Thyroid gland (tissue), 4 donors: ENCODE results near the gene KRT79. TPM values are rescaled to one million over a fixed set of nuclear protein-coding genes. Genes with fewer than 3 reads are reported as not detected.

Source experiments
- DNase-seq, 2 donors: peaks; one replicate each; pipeline ENCODE4 v3.0.0-alpha.2; 2019
- H3K27ac ChIP-seq, 3 donors: fragments of 200-600 bp; sonication (generic); 1 replicate in 2 of 3; 2 replicates in 1 of 3; pipeline ENCODE4 v1.5.1; 2016 to 2019; ENCODE audit warnings: mild to moderate bottlenecking in 1 of 3, moderate library complexity in 1 of 3
- H3K27me3 ChIP-seq: fragments of 200-600 bp; sonication (generic); one replicate; pipeline ENCODE4 v1.5.1; 2019
- H3K36me3 ChIP-seq, 2 donors: fragments of 200-600 bp; sonication (generic); one replicate each; pipeline ENCODE4 v1.5.1; 2016 to 2019
- H3K4me1 ChIP-seq, 2 donors: fragments of 200-600 bp; sonication (generic); one replicate each; pipeline ENCODE4 v1.5.1; 2017 to 2019
- H3K4me3 ChIP-seq, 3 donors: fragments of 200-600 bp; sonication (generic); replicated peaks in 1 of 3; 1 replicate in 2 of 3; 2 replicates in 1 of 3; pipeline ENCODE4 v1.5.1; 2016; ENCODE audit warnings: mild to moderate bottlenecking in 1 of 3
- H3K9me3 ChIP-seq: fragments of 200-600 bp; sonication (generic); one replicate; pipeline ENCODE4 v1.5.1; 2017
- POLR2A ChIP-seq, 2 donors: fragments of 450-650 bp; IDR thresholded peaks; one replicate each; pipeline ENCODE4 v1.6.1; 2017; ENCODE audit warnings: antibody characterized with exemption in 2 of 2, mild to moderate bottlenecking in 2 of 2, moderate library complexity in 1 of 2
- WGBS, 2 donors: methylation state at CpG; one replicate each; pipeline ENCODE4 v1.1.5; 2017; 5-methylcytosine and 5-hydroxymethylcytosine counted together
- intact Hi-C: fragments of 100-400 bp; cut with DNase I; formaldehyde crosslinking; loops from one replicate; pipeline ENCODE4 v1.15.1; 2023
- total RNA-seq, 4 donors: library from RNA; depleted of rRNA; stranded (reverse); fragments of >200 nt; gene quantifications; one replicate each; pipeline ENCODE4 v1.2.3, GENCODE V29; 2016
- TF ChIP-seq, protein P1 (sequence below), 6 experiments: fragments of 200-600 bp in 3 of 6; fragments of 450-650 bp in 3 of 6; sonication (generic) in 3 of 6; IDR thresholded peaks; one replicate each; pipeline ENCODE4 v1.5.1; 2016 to 2019; ENCODE audit warnings: antibody characterized with exemption in 6 of 6, mild to moderate bottlenecking in 2 of 6, inconsistent platforms in 1 of 6, moderate library complexity in 1 of 6

The KRT79 gene
- total RNA-seq, 4 donors from 2014 or later, result not detected

DNA sequence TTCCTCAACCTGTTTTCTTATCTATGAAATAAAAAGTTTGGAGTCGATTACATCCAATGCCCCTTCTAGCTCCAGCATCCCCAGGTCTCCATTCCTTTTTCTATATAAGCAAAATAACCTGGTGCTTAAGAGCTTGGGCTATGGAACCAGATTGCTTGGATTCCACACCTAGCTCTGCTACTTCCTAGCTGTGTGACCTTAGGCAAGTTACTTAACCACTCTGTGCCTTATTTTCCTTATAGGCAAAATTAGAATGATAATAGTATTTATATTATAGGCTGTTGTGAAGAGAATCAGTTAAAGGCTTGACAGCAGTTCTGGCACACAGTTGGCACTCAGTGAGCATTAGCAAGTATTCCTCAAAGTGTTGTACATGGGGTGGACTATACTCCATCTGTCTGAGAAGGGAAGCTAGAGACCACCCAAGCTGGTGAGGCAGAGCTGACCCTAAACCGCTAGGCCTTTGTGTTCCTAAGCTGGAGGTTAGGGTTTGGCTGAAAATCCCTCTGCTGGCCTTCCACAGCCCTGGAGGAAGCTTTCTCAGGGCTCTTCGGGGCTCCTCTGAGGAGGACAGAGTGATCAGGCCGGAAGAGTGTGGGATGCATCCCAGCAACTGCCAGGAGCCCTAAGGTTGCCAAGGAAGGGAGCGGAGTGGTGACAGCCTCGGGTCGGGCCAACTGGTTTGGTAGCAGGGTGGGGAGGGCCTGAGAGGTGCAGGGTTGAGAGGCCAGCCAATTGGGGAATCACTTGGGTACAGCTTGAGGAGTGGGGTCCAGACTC is 14.2 kb downstream of the KRT79 start:
- DNase-seq, result no peak
- Histone ChIP-seq H3K9me3 (no peaks in the 10 kb centered on the region), H3K4me3 (no peak overlapping the region), H3K36me3 (no peaks in the 10 kb centered on the region), H3K27me3 (no peaks in the 10 kb centered on the region), H3K4me1 (peaks cover 0 to 4% of the 10 kb centered on the region in 2 donors), H3K27ac (no peak overlapping the region)
- no peak for TF ChIP-seq POLR2A (IDR thresholded peaks at IDR 0.05)
- TF ChIP-seq, protein P1, sequence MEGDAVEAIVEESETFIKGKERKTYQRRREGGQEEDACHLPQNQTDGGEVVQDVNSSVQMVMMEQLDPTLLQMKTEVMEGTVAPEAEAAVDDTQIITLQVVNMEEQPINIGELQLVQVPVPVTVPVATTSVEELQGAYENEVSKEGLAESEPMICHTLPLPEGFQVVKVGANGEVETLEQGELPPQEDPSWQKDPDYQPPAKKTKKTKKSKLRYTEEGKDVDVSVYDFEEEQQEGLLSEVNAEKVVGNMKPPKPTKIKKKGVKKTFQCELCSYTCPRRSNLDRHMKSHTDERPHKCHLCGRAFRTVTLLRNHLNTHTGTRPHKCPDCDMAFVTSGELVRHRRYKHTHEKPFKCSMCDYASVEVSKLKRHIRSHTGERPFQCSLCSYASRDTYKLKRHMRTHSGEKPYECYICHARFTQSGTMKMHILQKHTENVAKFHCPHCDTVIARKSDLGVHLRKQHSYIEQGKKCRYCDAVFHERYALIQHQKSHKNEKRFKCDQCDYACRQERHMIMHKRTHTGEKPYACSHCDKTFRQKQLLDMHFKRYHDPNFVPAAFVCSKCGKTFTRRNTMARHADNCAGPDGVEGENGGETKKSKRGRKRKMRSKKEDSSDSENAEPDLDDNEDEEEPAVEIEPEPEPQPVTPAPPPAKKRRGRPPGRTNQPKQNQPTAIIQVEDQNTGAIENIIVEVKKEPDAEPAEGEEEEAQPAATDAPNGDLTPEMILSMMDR (IDR thresholded peaks at IDR 0.05), result no peak
- WGBS, 2 donors, result 78 to 80% methylated on average over 7 of the region's 7 CpGs
- intact Hi-C loops, result no loop called here

DNA sequence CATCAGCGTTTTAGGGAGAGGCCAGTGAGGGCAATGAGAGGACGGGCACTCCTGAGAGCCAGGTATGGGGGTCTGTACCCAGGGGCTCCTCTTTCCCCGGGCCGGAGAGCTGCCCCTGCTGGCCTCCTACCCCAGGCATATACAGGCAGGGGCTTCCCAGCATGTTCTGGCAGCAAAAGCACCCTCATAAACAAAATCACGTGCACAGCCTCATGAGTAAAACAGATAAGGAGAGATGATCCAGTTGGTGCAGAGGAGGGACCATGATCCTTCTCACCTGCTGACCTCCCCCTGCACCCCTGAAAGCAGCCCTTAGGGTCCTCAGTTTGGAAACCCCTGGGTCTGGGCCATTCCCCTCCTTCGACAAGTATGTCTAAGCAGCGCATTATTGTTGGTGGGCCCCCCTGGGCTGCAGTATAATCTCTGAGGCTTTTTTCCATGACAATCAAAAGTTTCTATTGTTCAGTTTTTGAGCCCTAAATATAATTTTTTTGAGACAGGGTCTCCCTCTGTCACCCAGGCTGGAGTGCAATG is 15.2 kb downstream of the KRT79 start:
- DNase-seq, result no peak
- TF ChIP-seq, protein P1 (IDR thresholded peaks at IDR 0.05), result no peak
- TF ChIP-seq POLR2A (IDR thresholded peaks at IDR 0.05), result no peak
- intact Hi-C loops, result no loop called here
- 67 to 73% methylated on average over 6 to 7 of the region's 7 CpGs for WGBS, 2 donors
- Histone ChIP-seq H3K27ac (no peak overlapping the region), H3K36me3 (no peaks in the 10 kb centered on the region), H3K27me3 (no peaks in the 10 kb centered on the region), H3K9me3 (no peaks in the 10 kb centered on the region), H3K4me1 (peaks cover 3 to 8% of the 10 kb centered on the region in 2 donors), H3K4me3 (no peak overlapping the region)

DNA sequence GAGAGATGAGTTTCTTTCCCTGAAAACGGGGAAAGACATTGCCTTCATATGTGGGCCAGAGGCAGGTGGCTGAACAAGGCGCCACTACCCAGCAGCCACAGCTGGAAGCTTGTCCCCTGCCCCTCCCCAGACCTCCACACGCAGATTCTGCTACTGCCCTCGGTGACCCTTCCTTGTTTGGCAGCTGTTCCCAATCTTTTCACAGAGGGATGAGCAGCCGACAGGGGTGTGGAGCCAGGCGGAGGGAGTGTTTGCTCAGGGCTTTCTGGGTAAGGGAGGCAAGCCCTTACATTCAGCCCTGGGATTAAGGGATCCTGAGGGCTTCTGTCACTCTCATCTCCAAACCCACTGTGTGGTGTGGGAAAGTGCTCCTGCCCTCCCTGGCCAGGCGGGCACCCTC is 15.7 kb downstream of the KRT79 start:
- 38 to 50% methylated on average over 6 to 7 of the region's 7 CpGs for WGBS, 2 donors
- no peaks in the 10 kb centered on the region for H3K9me3 ChIP-seq
- H3K27me3 ChIP-seq, result no peaks in the 10 kb centered on the region
- no peak overlapping the region for H3K4me3 ChIP-seq
- H3K4me1 ChIP-seq, result peaks cover 3 to 8% of the 10 kb centered on the region in 2 donors
- TF ChIP-seq, protein P1 (IDR thresholded peaks at IDR 0.05), result no peak
- TF ChIP-seq POLR2A (IDR thresholded peaks at IDR 0.05), result no peak
- intact Hi-C loops, result no loop called here
- no peaks in the 10 kb centered on the region for H3K36me3 ChIP-seq
- no peak overlapping the region for H3K27ac ChIP-seq
- DNase-seq, result no peak

DNA sequence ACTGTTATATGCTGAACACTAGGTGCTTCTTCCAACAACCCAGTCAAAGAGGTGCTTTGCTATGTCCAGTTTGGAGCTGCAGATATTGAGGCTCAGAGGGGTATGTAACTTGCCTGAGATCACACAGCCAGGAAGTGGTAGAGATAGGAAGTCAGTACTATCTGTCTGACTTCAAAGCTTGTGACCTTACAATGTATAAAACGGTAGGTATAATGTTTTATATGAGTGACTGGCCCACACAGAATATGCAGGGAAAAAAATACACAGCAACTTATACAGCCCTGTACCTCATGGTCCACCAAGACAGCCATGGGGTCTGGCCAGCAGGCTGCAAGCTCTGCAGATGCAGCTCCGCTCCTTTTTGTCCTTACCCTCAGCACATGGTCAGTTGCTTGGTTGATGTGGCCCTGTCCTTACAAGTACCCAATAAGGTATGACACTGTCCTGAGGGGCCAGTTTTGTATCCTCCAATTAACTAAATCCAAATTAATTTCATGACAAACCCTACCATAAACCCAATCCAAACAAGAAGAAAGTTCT is 16.3 kb downstream of the KRT79 start:
- no peak for DNase-seq
- no peaks in the 10 kb centered on the region for H3K9me3 ChIP-seq
- intact Hi-C loops, result no loop called here
- 88 to 90% methylated on average over 2 of the region's 2 CpGs for WGBS, 2 donors
- H3K27ac ChIP-seq, result no peak overlapping the region
- peaks cover 3 to 8% of the 10 kb centered on the region in 2 donors for H3K4me1 ChIP-seq
- no peak overlapping the region for H3K4me3 ChIP-seq
- no peak for TF ChIP-seq POLR2A (IDR thresholded peaks at IDR 0.05)
- TF ChIP-seq, protein P1 (IDR thresholded peaks at IDR 0.05), result no peak
- no peaks in the 10 kb centered on the region for H3K36me3 ChIP-seq
- no peaks in the 10 kb centered on the region for H3K27me3 ChIP-seq
